CD4-positive, alpha-beta T cell treated with Interleukin-1 beta for 1 hour (primary cell): Measurements from ENCODE around the gene PID1.

Source experiments
- DNase-seq, 2 donors: peaks; one replicate each; pipeline ENCODE4 v3.0.0-alpha.2; 2020 to 2022

The PID1 gene

DNA sequence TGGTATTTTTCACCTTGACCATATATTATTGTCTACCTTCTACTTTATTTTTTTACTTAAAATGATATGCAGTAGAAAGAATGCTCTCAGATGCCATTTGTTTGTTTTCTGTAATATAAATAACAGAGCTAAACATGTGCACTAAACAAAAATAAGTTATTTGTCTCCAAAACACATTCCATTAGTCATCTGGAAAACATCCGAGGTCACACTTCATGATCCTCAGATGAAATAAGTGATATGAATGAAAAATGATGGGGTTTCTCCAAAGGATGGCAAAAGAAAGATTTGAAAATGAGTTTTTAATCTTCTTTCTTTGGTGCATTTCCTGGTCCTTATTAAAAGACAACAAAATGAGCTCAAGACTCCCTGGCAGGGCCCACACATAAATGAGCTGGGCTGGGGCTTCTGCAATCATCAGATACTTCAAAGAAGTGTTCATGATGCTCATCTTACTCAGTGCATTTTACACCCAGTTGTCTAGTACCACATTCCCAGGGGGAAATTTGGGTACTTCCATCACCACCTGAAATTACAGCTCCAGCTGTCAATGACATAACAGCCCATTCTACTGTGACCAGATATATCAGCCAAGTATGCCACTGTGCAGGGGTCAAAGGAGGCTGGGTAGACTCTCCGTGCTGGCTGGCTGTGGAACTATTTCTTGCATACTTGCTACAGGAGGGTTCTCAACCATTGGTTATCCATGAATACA, 283.5 kb downstream of the PID1 start:
- no peak for DNase-seq

DNA sequence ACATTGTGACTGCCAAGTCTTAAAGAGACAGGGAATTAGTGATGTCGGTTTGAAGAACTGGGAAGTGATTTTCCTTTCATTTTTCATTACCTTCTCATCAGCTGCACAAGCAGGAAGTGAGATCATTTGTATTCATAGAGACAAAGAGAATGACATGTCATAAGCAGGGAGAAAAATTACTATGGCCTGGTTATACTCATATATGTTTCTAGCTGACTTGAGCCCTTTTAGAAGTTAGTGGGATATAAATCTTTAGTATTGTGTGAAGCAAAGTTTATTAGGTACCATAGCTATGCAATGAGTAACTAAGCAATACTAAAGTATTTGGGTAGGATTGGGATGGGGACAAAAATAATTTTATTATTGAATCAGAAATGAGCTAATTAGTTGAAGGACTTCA, 284.1 kb downstream of the PID1 start:
- DNase-seq = no peak

- DNase-seq = no peak
Measured at GRCh38 chr2:228983700-228984099, 287.4 kb downstream of the PID1 start.

- DNase-seq = no peak
Measured at GRCh38 chr2:228974169-228974568, 296.9 kb downstream of the PID1 start.
